ENCODE data around the gene SAA4. TPM values are rescaled to one million over a fixed set of nuclear protein-coding genes. Genes with fewer than 3 reads are reported as not detected.

The SAA4 gene
- total and polyA plus RNA-seq, 2 experiments from 2014 or later: not detected

- TF ChIP-seq ZNF462 (CRISPR knock-in tag; IDR thresholded peaks at IDR 0.05): no peak
- TF ChIP-seq EZH2 (IDR thresholded peaks at IDR 0.05; ENCODE audit: low read depth, unreplicated experiment): no peak
- TF ChIP-seq JUNB (IDR thresholded peaks at IDR 0.05; ENCODE audit: unreplicated experiment): no peak
- TF ChIP-seq CREB1 (CRISPR knock-in tag; IDR thresholded peaks at IDR 0.05; ENCODE audit: low read depth): no peak
- no peak for TF ChIP-seq ZNF331 (CRISPR knock-in tag; IDR thresholded peaks at IDR 0.05; ENCODE audit: low read depth)
- TF ChIP-seq ETS1 (IDR thresholded peaks at IDR 0.05): no peak
- TF ChIP-seq EZH2phosphoT487 (IDR thresholded peaks at IDR 0.05; ENCODE audit: unreplicated experiment): no peak
These were observed 5.7 kb downstream of the SAA4 start (continued) for GRCh38 chr11:18230859-18231258.

GRCh38 chr11:18229501-18229900, 7.1 kb downstream of the SAA4 start:
- Histone ChIP-seq H3K4me2 (no peak overlapping the region), H3K4me1 (ENCODE audit: insufficient read depth) (no peaks in the 10 kb centered on the region), H3K27me3 (ENCODE audit: insufficient read depth) (no peaks in the 10 kb centered on the region), H3K9me2 (ENCODE audit: insufficient read depth) (no peaks in the 10 kb centered on the region), H4K20me1 (replicated peaks; ENCODE audit: insufficient read depth) (no peaks in the 10 kb centered on the region), H3F3A (replicated peaks; ENCODE audit: low read depth) (no peaks in the 10 kb centered on the region), H3K79me2 (replicated peaks; ENCODE audit: insufficient read depth) (no peaks in the 10 kb centered on the region), H3K36me3 (ENCODE audit: insufficient read depth) (no peaks in the 10 kb centered on the region), H2AFZ (no peak overlapping the region), H3K27ac (ENCODE audit: low read depth) (no peak overlapping the region), H3K4me3 (no peak overlapping the region)
- ATAC-seq (no peak), DNase-seq (ENCODE audit: low spot score) (no peak)
- no peaks in the 10 kb centered on the region for H3K4me1 Mint-ChIP-seq
- no peaks in the 10 kb centered on the region for H3K9me3 Mint-ChIP-seq
- no peak overlapping the region for H3K27ac Mint-ChIP-seq
- H3K4me3 Mint-ChIP-seq: no peak overlapping the region
- H3K36me3 Mint-ChIP-seq (ENCODE audit: low read depth): no peaks in the 10 kb centered on the region
- peaks cover 6% of the 10 kb centered on the region for H3K27me3 Mint-ChIP-seq (ENCODE audit: insufficient read depth, low read depth, poor library complexity)
- no peak for TF ChIP-seq ZNF462 (CRISPR knock-in tag; IDR thresholded peaks at IDR 0.05)
- no peak for TF ChIP-seq EZH2 (IDR thresholded peaks at IDR 0.05; ENCODE audit: low read depth, unreplicated experiment)
- TF ChIP-seq NANOG (IDR thresholded peaks at IDR 0.05; ENCODE audit: borderline replicate concordance): no peak
- TF ChIP-seq JUNB (IDR thresholded peaks at IDR 0.05; ENCODE audit: unreplicated experiment): no peak

Measured in GM23338 (cell line).